NT2/D1 (cell line): ENCODE data around the gene PTCRA.
"Not testable (repeated sequence)": the region's sequence is repeated elsewhere in the genome, so short reads cannot be mapped to it uniquely, and the experiment has no call there.

Source experiments
- DNase-seq: peaks from one replicate; pipeline ENCODE4 v3.0.0-alpha.2; 2011; ENCODE audit warnings: low read depth, low spot score
- H3K27me3 ChIP-seq: 2 replicates; pipeline ENCODE4 v1.6.0; 2011; ENCODE audit warnings: mild to moderate bottlenecking; ENCODE audit not compliant: insufficient read length, insufficient read depth
- H3K36me3 ChIP-seq: 2 replicates; pipeline ENCODE4 v1.6.1; 2011; ENCODE audit warnings: mild to moderate bottlenecking, low read length, mixed read lengths; ENCODE audit not compliant: insufficient read depth, insufficient read length
- H3K4me1 ChIP-seq: 2 replicates; pipeline ENCODE4 v1.5.1; 2011; ENCODE audit not compliant: insufficient read depth, insufficient read length
- H3K4me3 ChIP-seq: 2 replicates; pipeline ENCODE4 v1.5.1; 2011; ENCODE audit warnings: low read depth; ENCODE audit not compliant: insufficient read length
- H3K9ac ChIP-seq: 2 replicates; pipeline ENCODE4 v1.6.0; 2011; ENCODE audit warnings: low read depth; ENCODE audit not compliant: insufficient read length
- H3K9me3 ChIP-seq: 2 replicates; pipeline ENCODE4 v1.5.1; 2011; ENCODE audit warnings: mild to moderate bottlenecking, low read length; ENCODE audit not compliant: insufficient read depth
- SUZ12 ChIP-seq: IDR thresholded peaks from 2 replicates; pipeline ENCODE4 v1.6.1; 2011; ENCODE audit not compliant: insufficient read length, insufficient read depth; ENCODE audit errors: extremely low read depth
- YY1 ChIP-seq: IDR thresholded peaks from 2 replicates; pipeline ENCODE4 v1.6.1; 2011; ENCODE audit not compliant: insufficient read length, insufficient read depth
- ZNF274 ChIP-seq: IDR thresholded peaks from 2 replicates; pipeline ENCODE4 v1.6.1; 2011; ENCODE audit warnings: mild to moderate bottlenecking, low read depth, low read length

Gene PTCRA

GRCh38 chr6:42898891-42899361, 16.9 kb upstream of the PTCRA start:
- no peaks in the 10 kb centered on the region for H3K36me3 ChIP-seq
- no peaks in the 10 kb centered on the region for H3K4me1 ChIP-seq
- peaks cover 5% of the 10 kb centered on the region for H3K27me3 ChIP-seq
- H3K9me3 ChIP-seq, result no peaks in the 10 kb centered on the region
- TF ChIP-seq YY1 (no peak), SUZ12 (no peak), ZNF274 (no peak)
- no peak overlapping the region for H3K9ac ChIP-seq
- no peak overlapping the region for H3K4me3 ChIP-seq
- peak; percentile 38 for DNase-seq

- H3K36me3 ChIP-seq, result no peaks in the 10 kb centered on the region
- no peak overlapping the region for H3K9ac ChIP-seq
- H3K4me1 ChIP-seq, result no peaks in the 10 kb centered on the region
- no peak for DNase-seq
- no peak for TF ChIP-seq SUZ12
- no peak for TF ChIP-seq ZNF274
- TF ChIP-seq YY1, result no peak
- no peak overlapping the region for H3K4me3 ChIP-seq
- H3K9me3 ChIP-seq, result no peaks in the 10 kb centered on the region
- peaks cover 5% of the 10 kb centered on the region for H3K27me3 ChIP-seq
Observed at GRCh38 chr6:42899871-42900270, 16.0 kb upstream of the PTCRA start.

DNA sequence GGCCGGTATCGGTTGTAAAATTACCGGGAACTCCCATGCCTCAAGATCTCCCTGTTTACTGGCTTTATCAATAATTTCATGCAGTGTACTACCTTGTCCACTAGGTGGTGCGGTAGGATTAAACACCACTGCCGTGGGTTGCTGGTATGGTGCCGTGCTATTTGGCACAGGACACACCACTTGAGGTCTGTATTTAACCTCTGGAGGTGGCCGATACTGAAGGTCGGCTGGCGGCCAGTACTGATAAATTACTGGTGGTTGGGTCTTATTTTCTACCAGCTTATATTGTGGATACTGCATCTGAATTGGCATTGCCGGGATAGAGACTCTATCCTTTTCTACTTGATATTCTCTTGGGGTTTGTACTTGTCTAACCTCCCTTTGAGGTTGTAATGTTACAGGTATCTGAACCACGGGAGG, 14.3 kb upstream of the PTCRA start:
- Histone ChIP-seq H3K36me3 (no peaks in the 10 kb centered on the region), H3K4me1 (no peaks in the 10 kb centered on the region), H3K27me3 (peaks cover 5% of the 10 kb centered on the region), H3K4me3 (no peak overlapping the region), H3K9ac (no peak overlapping the region), H3K9me3 (no peaks in the 10 kb centered on the region)
- DNase-seq, result peak; percentile 57
- TF ChIP-seq SUZ12 (no peak), ZNF274 (no peak), YY1 (no peak)

GRCh38 chr6:42902429-42903263, 13.2 kb upstream of the PTCRA start:
- H3K27me3 ChIP-seq, H3K9ac ChIP-seq, H3K9me3 ChIP-seq, DNase-seq, H3K4me3 ChIP-seq, H3K4me1 ChIP-seq, H3K36me3 ChIP-seq: not testable (repeated sequence)

- no peak overlapping the region for H3K9ac ChIP-seq
- no peaks in the 10 kb centered on the region for H3K36me3 ChIP-seq
- H3K9me3 ChIP-seq, result no peaks in the 10 kb centered on the region
- DNase-seq, result no peak
- TF ChIP-seq SUZ12 (no peak), ZNF274 (no peak), YY1 (no peak)
- peaks cover 5% of the 10 kb centered on the region for H3K27me3 ChIP-seq
- no peak overlapping the region for H3K4me3 ChIP-seq
- H3K4me1 ChIP-seq, result no peaks in the 10 kb centered on the region
Observed at GRCh38 chr6:42904467-42904866, 11.4 kb upstream of the PTCRA start.

DNA sequence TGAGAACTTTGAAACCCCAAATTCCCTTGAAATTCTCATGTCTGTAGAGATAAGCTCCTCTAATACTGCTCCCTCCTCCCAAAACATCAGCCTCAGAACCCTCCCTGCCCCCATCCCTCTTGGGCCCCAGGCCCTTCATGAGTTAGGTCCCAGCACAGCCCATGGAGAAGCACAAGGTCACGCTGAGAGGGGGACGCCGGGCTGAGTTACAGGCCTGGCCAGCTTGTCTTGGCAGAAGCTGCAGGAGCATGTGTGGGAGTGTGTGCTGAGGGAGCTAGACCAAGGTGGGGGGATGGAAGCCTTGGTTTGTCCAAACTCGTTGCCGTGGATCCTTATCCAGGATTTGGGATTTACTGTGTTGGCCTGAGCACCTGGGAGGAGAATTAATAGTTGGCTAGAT, 8.5 kb upstream of the PTCRA start:
- no peak overlapping the region for H3K9ac ChIP-seq
- H3K36me3 ChIP-seq, result no peaks in the 10 kb centered on the region
- no peak for DNase-seq
- no peaks in the 10 kb centered on the region for H3K4me1 ChIP-seq
- no peaks in the 10 kb centered on the region for H3K9me3 ChIP-seq
- TF ChIP-seq SUZ12 (no peak), ZNF274 (no peak), YY1 (no peak)
- no peaks in the 10 kb centered on the region for H3K27me3 ChIP-seq
- no peak overlapping the region for H3K4me3 ChIP-seq

- DNase-seq, result no peak
- H3K36me3 ChIP-seq, result no peaks in the 10 kb centered on the region
- no peaks in the 10 kb centered on the region for H3K9me3 ChIP-seq
- H3K27me3 ChIP-seq, result no peaks in the 10 kb centered on the region
- no peak overlapping the region for H3K4me3 ChIP-seq
- no peaks in the 10 kb centered on the region for H3K4me1 ChIP-seq
- H3K9ac ChIP-seq, result no peak overlapping the region
- TF ChIP-seq YY1 (no peak), SUZ12 (no peak), ZNF274 (no peak)
Observed at GRCh38 chr6:42909835-42910234, 6.0 kb upstream of the PTCRA start.
